SK-N-SH (cell line): ENCODE results near the gene BMP7. TPM values are rescaled to one million over a fixed set of nuclear protein-coding genes. Genes with fewer than 3 reads are reported as not detected.

Source experiments
- CTCF ChIA-PET: fragments of 300-600, 350-600 bp; formaldehyde crosslinking; extraction: SDS; loops from one replicate; lab custom pipeline; 2021; lab: Yijun Ruan, JAX
- POLR2A ChIA-PET: fragments of 350-600 bp; sonication (Branson Sonifier 250); formaldehyde crosslinking; extraction: SDS; loops from one replicate; lab custom pipeline; 2020; ENCODE audit warnings: antibody characterized with exemption, inconsistent platforms; lab: Yijun Ruan, JAX
- DNase-seq: peaks from one replicate; pipeline ENCODE4 v3.0.0; 2012
- H2AFZ ChIP-seq: fragments of 200-600 bp; sonication (generic); 2 replicates; pipeline ENCODE4 v1.8.1; 2016; ENCODE audit warnings: antibody characterized with exemption, mild to moderate bottlenecking, low read depth
- H3F3A ChIP-seq: fragments of 200-600 bp; sonication (generic); replicated peaks from 2 replicates; pipeline ENCODE3; 2016; ENCODE audit warnings: antibody characterized with exemption, mild to moderate bottlenecking; ENCODE audit not compliant: insufficient read depth
- H3K27ac ChIP-seq, 2 experiments: fragments of 200-500 bp in 1 of 2; fragments of 200-600 bp in 1 of 2; sonication (Bioruptor generic) in 1 of 2; sonication (generic), shearing (Covaris generic) in 1 of 2; 2 replicates each; pipeline versions ENCODE4 v1.5.1 to v1.6.1; 2014 to 2016; ENCODE audit warnings: low read depth in 2 of 2, inconsistent platforms in 1 of 2, low read length in 1 of 2, mild to moderate bottlenecking in 1 of 2, mixed read lengths in 1 of 2
- H3K27me3 ChIP-seq: fragments of 200-600 bp; sonication (generic), shearing (Covaris generic); 2 replicates; pipeline ENCODE4 v1.6.1; 2016; ENCODE audit warnings: mixed run types; ENCODE audit not compliant: insufficient read depth
- H3K36me3 ChIP-seq, 2 experiments: fragments of 200-500 bp in 1 of 2; fragments of 200-600 bp in 1 of 2; sonication (Bioruptor generic) in 1 of 2; sonication (generic) in 1 of 2; replicated peaks in 1 of 2; 2 replicates each; pipeline versions ENCODE3 to v1.5.1; 2014 to 2016; ENCODE audit warnings: low read length in 1 of 2, mild to moderate bottlenecking in 1 of 2; ENCODE audit not compliant: insufficient read depth in 2 of 2, control insufficient read depth in 1 of 2
- H3K4me1 ChIP-seq, 2 experiments: fragments of 200-500 bp in 1 of 2; fragments of 200-600 bp in 1 of 2; sonication (Bioruptor generic) in 1 of 2; sonication (generic), shearing (Covaris generic) in 1 of 2; 2 replicates each; pipeline versions ENCODE4 v1.5.1 to v1.6.1; 2014 to 2016; ENCODE audit warnings: low read depth in 1 of 2, low read length in 1 of 2, mixed run types in 1 of 2; ENCODE audit not compliant: insufficient read depth in 2 of 2, control insufficient read depth in 1 of 2
- H3K4me2 ChIP-seq: fragments of 200-600 bp; sonication (generic), shearing (Covaris generic); 2 replicates; pipeline ENCODE4 v1.6.1; 2017; ENCODE audit warnings: mixed run types
- H3K4me3 ChIP-seq, 2 experiments: fragments of 200-500 bp in 1 of 2; fragments of 200-600 bp in 1 of 2; sonication (Bioruptor generic) in 1 of 2; sonication (generic), shearing (Covaris generic) in 1 of 2; 2 replicates each; pipeline versions ENCODE4 v1.5.1 to v1.8.1; 2014 to 2016; ENCODE audit warnings: low read depth in 2 of 2, inconsistent platforms in 1 of 2, low read length in 1 of 2, mild to moderate bottlenecking in 1 of 2, mixed read lengths in 1 of 2, moderate library complexity in 1 of 2
- H3K79me2 ChIP-seq: fragments of 200-600 bp; sonication (generic); 2 replicates; pipeline ENCODE4 v1.8.1; 2017; ENCODE audit warnings: mild to moderate bottlenecking; ENCODE audit not compliant: insufficient read depth
- H3K9ac ChIP-seq: fragments of 200-600 bp; sonication (generic); 2 replicates; pipeline ENCODE4 v1.6.1; 2017; ENCODE audit warnings: mixed run types
- H3K9me2 ChIP-seq: fragments of 200-600 bp; sonication (generic); 2 replicates; pipeline ENCODE4 v1.6.1; 2017; ENCODE audit warnings: mixed run types
- H3K9me3 ChIP-seq: fragments of 200-600 bp; sonication (generic); 2 replicates; pipeline ENCODE4 v1.6.1; 2017; ENCODE audit warnings: mixed run types, mild to moderate bottlenecking, moderate library complexity
- H4K20me1 ChIP-seq: fragments of 200-600 bp; sonication (generic); 2 replicates; pipeline ENCODE4 v1.6.1; 2017; ENCODE audit warnings: mild to moderate bottlenecking, mixed run types; ENCODE audit not compliant: insufficient read depth
- FOSL2 ChIP-seq: IDR thresholded peaks from 2 replicates; pipeline ENCODE4 v1.4.0; 2012; ENCODE audit warnings: low read depth, mild to moderate bottlenecking, moderate library complexity, borderline replicate concordance
- FOXM1 ChIP-seq: IDR thresholded peaks from 2 replicates; pipeline ENCODE4 v1.4.0; 2012; ENCODE audit warnings: low read depth, mild to moderate bottlenecking
- GABPA ChIP-seq: IDR thresholded peaks from 2 replicates; pipeline ENCODE4 v1.4.0; 2012; ENCODE audit warnings: low read depth, mild to moderate bottlenecking
- NRF1 ChIP-seq: IDR thresholded peaks from 2 replicates; pipeline ENCODE4 v1.6.1; 2012; ENCODE audit warnings: low read depth, mild to moderate bottlenecking, low read length
- POLR2AphosphoS5 ChIP-seq: IDR thresholded peaks from 2 replicates; pipeline ENCODE4 v1.6.1; 2012; ENCODE audit warnings: low read depth, low read length
- RAD21 ChIP-seq: IDR thresholded peaks from 2 replicates; pipeline ENCODE4 v1.6.1; 2012; ENCODE audit warnings: mild to moderate bottlenecking, low read length
- WGBS: methylation state at CpG from one replicate; pipeline ENCODE4 v1.1.6; 2017; ENCODE audit warnings: low lambda C conversion rate; 5-methylcytosine and 5-hydroxymethylcytosine counted together
- polyA plus RNA-seq, 3 experiments: library from polyadenylated mRNA; depleted of rRNA; stranded (reverse); fragments of >200 nt; gene quantifications; 2 replicates each; pipeline ENCODE4 v1.2.3, GENCODE V29; 2012
- TF ChIP-seq, protein P1 (sequence below): IDR thresholded peaks from 2 replicates; pipeline ENCODE4 v1.6.1; 2012; ENCODE audit warnings: mild to moderate bottlenecking, low read depth, low read length, moderate library complexity
- TF ChIP-seq, protein P2 (sequence below): IDR thresholded peaks from 2 replicates; pipeline ENCODE4; 2012
- TF ChIP-seq, protein P3 (sequence below): IDR thresholded peaks from 2 replicates; pipeline ENCODE4 v1.4.0; 2012; ENCODE audit warnings: low read depth, borderline replicate concordance

BMP7 gene
- polyA plus RNA-seq, 1 of the 3 experiments (the other 2 are of a cell fraction) = not detected

DNA sequence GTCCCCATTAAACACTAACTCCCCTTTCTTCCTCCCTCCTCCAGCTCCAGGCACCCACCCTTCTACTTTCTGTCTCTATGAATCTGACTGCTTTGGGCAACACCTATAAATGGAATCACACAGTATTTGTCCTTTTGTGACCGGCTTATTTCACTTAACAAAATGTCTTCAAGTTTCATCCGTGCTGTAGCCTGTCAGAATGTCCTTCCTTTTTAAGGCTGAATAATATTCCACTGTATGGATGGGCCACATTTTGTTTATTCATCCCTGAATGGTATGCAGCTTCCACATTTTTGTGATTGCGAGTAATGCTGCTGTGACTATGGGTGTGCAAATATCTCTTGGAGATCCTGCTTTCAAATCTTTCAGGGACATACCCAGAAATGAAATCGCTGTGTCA lies 28.4 kb downstream of the BMP7 start (continued):
- TF ChIP-seq, protein P1, sequence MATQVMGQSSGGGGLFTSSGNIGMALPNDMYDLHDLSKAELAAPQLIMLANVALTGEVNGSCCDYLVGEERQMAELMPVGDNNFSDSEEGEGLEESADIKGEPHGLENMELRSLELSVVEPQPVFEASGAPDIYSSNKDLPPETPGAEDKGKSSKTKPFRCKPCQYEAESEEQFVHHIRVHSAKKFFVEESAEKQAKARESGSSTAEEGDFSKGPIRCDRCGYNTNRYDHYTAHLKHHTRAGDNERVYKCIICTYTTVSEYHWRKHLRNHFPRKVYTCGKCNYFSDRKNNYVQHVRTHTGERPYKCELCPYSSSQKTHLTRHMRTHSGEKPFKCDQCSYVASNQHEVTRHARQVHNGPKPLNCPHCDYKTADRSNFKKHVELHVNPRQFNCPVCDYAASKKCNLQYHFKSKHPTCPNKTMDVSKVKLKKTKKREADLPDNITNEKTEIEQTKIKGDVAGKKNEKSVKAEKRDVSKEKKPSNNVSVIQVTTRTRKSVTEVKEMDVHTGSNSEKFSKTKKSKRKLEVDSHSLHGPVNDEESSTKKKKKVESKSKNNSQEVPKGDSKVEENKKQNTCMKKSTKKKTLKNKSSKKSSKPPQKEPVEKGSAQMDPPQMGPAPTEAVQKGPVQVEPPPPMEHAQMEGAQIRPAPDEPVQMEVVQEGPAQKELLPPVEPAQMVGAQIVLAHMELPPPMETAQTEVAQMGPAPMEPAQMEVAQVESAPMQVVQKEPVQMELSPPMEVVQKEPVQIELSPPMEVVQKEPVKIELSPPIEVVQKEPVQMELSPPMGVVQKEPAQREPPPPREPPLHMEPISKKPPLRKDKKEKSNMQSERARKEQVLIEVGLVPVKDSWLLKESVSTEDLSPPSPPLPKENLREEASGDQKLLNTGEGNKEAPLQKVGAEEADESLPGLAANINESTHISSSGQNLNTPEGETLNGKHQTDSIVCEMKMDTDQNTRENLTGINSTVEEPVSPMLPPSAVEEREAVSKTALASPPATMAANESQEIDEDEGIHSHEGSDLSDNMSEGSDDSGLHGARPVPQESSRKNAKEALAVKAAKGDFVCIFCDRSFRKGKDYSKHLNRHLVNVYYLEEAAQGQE = no peak

DNA sequence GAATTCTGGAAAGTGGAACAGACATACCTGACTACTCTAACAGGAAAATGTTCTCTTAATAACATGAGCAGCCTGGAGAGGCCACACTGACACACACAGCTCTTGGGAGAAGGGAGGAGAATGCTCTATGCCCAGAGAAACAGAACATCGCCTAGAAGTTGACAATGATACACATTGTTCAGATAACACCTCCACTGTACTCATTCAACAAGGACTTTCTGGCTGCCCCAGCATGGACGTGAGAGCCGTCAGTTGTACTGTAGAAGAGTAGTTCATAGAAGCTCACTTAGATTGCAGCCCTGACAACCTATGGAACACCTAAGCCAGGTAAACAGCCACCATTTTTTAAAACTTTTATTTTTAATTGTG lies 28.9 kb downstream of the BMP7 start:
- Histone ChIP-seq H3K4me1 (peaks cover 0 to 17% of the 10 kb centered on the region in 2 experiments; a peak in 1 of 4 replicates), H3K9me3 (no peaks in the 10 kb centered on the region), H4K20me1 (no peaks in the 10 kb centered on the region), H3F3A (no peaks in the 10 kb centered on the region), H3K4me3 (no peak overlapping the region), H3K27ac (no peak overlapping the region), H2AFZ (no peak overlapping the region), H3K4me2 (no peak overlapping the region), H3K27me3 (no peaks in the 10 kb centered on the region), H3K9ac (no peak overlapping the region), H3K9me2 (no peaks in the 10 kb centered on the region), H3K79me2 (no peaks in the 10 kb centered on the region), H3K36me3 (no peaks in the 10 kb centered on the region)
- TF ChIP-seq FOXM1 (no peak), POLR2AphosphoS5 (no peak), RAD21 (no peak), GABPA (no peak), NRF1 (no peak), FOSL2 (no peak)
- TF ChIP-seq, protein P2, sequence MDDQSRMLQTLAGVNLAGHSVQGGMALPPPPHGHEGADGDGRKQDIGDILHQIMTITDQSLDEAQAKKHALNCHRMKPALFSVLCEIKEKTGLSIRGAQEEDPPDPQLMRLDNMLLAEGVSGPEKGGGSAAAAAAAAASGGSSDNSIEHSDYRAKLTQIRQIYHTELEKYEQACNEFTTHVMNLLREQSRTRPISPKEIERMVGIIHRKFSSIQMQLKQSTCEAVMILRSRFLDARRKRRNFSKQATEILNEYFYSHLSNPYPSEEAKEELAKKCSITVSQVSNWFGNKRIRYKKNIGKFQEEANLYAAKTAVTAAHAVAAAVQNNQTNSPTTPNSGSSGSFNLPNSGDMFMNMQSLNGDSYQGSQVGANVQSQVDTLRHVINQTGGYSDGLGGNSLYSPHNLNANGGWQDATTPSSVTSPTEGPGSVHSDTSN = no peak
- TF ChIP-seq, protein P3, sequence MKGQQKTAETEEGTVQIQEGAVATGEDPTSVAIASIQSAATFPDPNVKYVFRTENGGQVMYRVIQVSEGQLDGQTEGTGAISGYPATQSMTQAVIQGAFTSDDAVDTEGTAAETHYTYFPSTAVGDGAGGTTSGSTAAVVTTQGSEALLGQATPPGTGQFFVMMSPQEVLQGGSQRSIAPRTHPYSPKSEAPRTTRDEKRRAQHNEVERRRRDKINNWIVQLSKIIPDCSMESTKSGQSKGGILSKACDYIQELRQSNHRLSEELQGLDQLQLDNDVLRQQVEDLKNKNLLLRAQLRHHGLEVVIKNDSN = no peak
- no peak for DNase-seq
- POLR2A ChIA-PET = no interaction called here
- CTCF ChIA-PET = no interaction called here
- 45% methylated on average over 3 of the region's 3 CpGs for WGBS
